Stimulated activated CD4-positive, alpha-beta T cell treated with anti-CD3 and anti-CD28 coated beads, Interleukin-15, amount 100 ng/mL, for 48 hours (primary cell): ENCODE data around the gene ARF5.

Source experiments
- DNase-seq, 2 donors: peaks; one replicate each; pipeline ENCODE4 v3.0.0-alpha.2; 2020; ENCODE audit warnings: low read depth in 2 of 2

The ARF5 gene

DNA sequence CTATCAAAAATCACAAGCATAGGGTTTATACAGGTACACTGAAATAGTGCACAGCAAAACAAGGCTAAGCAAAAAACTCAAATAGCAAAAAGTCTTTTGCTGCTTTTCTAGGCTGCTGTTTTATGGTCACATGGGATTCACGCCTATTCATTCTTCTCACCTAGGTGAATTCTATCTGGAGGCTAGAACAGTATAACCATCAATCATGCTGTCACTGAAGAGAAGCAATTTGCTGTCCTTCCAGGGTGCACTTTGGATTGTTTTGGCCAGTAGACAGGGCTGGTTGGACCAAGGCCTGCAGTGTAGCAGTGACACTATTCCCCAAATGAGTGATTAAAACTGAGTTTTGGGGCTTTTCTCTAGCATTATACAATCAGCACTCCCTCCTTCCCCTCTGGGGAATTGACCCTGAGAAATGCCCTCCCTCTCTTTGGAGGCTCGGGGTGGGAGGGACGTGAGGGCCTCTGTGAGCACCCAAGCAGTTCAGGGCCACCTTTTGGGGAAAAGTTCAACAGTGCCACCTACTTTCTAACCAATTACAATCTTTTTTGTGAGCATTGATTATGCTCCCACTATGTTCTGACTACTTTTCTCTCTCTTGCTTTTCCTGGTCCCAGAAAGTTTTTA lies 47.6 kb downstream of the ARF5 start:
- no peak for DNase-seq

DNA sequence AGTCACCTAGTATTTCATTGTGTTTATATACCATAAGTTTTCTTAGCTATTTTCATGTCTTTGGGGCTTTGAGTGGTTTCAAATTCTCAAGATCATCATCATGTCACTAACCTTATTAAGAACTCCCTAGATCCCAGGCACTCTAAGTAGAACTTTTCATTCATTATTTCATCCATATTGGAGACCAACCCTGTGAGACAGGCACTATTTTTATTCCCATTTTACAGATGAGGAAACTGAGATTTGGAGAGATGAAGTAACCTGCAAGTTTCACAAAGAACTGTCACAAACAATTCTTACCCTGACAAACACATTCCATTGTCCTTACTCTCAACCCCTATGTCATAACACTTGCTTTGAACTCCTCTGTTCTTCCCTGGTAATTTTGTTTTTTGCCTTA lies 50.0 kb downstream of the ARF5 start:
- DNase-seq = no peak
